Measurements from ENCODE around the gene GGCX. TPM values are rescaled to one million over a fixed set of nuclear protein-coding genes. Genes with fewer than 3 reads are reported as not detected.

GGCX gene
- total and polyA plus RNA-seq, 2 of the 13 experiments (the other 11 are each of a cell fraction or from before 2014, with no cell fraction given) = 72.5 to 103 TPM

- peak; percentile 86; the same call in 1 of the 2 replicates for TF ChIP-seq DMTF1 (CRISPR knock-in tag; IDR thresholded peaks at IDR 0.05)
- no peak; the same call in none of the 2 replicates for TF ChIP-seq ZNF792 (CRISPR knock-in tag; IDR thresholded peaks at IDR 0.05)
- no peak for TF ChIP-seq ATM (IDR thresholded peaks at IDR 0.05; ENCODE audit: borderline replicate concordance)
- TF ChIP-seq SNAI1 (CRISPR knock-in tag; IDR thresholded peaks at IDR 0.05; ENCODE audit: borderline replicate concordance) = peak; percentile 95
- peak; percentile 80; the same call in 2 of the 3 replicates for TF ChIP-seq MXI1 (IDR thresholded peaks at IDR 0.05; ENCODE audit: borderline replicate concordance, low read depth, low read length)
- 0 out of 2 replicates have a peak, but pooled peaks have one; percentile 58 for TF ChIP-seq ZNF570 (CRISPR knock-in tag; IDR thresholded peaks at IDR 0.05; ENCODE audit: borderline replicate concordance)
- TF ChIP-seq PPARG (CRISPR knock-in tag; conservative IDR thresholded peaks at IDR 0.05) = no peak; the same call in 1 of the 2 replicates
- TF ChIP-seq ZNF878 (CRISPR knock-in tag; IDR thresholded peaks at IDR 0.05) = no peak; the same call in none of the 2 replicates
- no peak for TF ChIP-seq KAT8 (CRISPR knock-in tag; IDR thresholded peaks at IDR 0.05)
- 0 out of 2 replicates have a peak, but pooled peaks have one; percentile 34 for TF ChIP-seq BRCA1 (CRISPR knock-in tag; IDR thresholded peaks at IDR 0.05)
- no peak for TF ChIP-seq PCBP2 (optimal IDR thresholded peaks at IDR 0.05; ENCODE audit: low read depth, low read length, poor library complexity, severe bottlenecking)
- TF ChIP-seq XBP1 (CRISPR knock-in tag; IDR thresholded peaks at IDR 0.05) = no peak
- no peak; the same call in 1 of the 2 replicates for TF ChIP-seq FOXK1 (CRISPR knock-in tag; IDR thresholded peaks at IDR 0.05; ENCODE audit: borderline replicate concordance, low read depth)
- 0 out of 2 replicates have a peak, but pooled peaks have one; percentile 78 for TF ChIP-seq ZNF746 (CRISPR knock-in tag; IDR thresholded peaks at IDR 0.05)
- 0 out of 2 replicates have a peak, but pooled peaks have one; percentile 2 for TF ChIP-seq SRF (IDR thresholded peaks at IDR 0.05; ENCODE audit: low read depth, low read length)
- peak in 1 of 2 experiments; percentile 12; a peak in 1 of 4 replicates for TF ChIP-seq ATF4 (CRISPR knock-in tag; IDR thresholded peaks at IDR 0.05)
- TF ChIP-seq ZBTB20 (CRISPR knock-in tag; IDR thresholded peaks at IDR 0.05; ENCODE audit: borderline replicate concordance, low read depth) = no peak; the same call in 1 of the 2 replicates
- 0 out of 2 replicates have a peak, but pooled peaks have one; percentile 12 for TF ChIP-seq HNRNPUL1 (IDR thresholded peaks at IDR 0.05; ENCODE audit: low read depth, low read length)
- no peak for TF ChIP-seq ZNF549 (CRISPR knock-in tag; IDR thresholded peaks at IDR 0.05)
- no peak; the same call in 1 of the 2 replicates for TF ChIP-seq ZNF451 (CRISPR knock-in tag; IDR thresholded peaks at IDR 0.05)
- 0 out of 2 replicates have a peak, but pooled peaks have one; percentile 46 for TF ChIP-seq ISL2 (CRISPR knock-in tag; IDR thresholded peaks at IDR 0.05)
- no peak for TF ChIP-seq TFE3 (CRISPR knock-in tag; IDR thresholded peaks at IDR 0.05)
- TF ChIP-seq AKAP8 (CRISPR knock-in tag; IDR thresholded peaks at IDR 0.05) = peak; percentile 92
- no peak; a peak in 1 of 4 replicates for TF ChIP-seq NR2F1 (CRISPR knock-in tag; IDR thresholded peaks at IDR 0.05)
- TF ChIP-seq ZNF34 (CRISPR knock-in tag; IDR thresholded peaks at IDR 0.05; ENCODE audit: borderline replicate concordance) = no peak
- no peak for TF ChIP-seq ZSCAN25 (CRISPR knock-in tag; IDR thresholded peaks at IDR 0.05)
Observed at GRCh38 chr2:85539361-85540132, 21.7 kb downstream of the GGCX start (continued).

Measured in HepG2 (cell line).